ENCODE results near the gene SRGAP3. TPM values are rescaled to one million over a fixed set of nuclear protein-coding genes. Genes with fewer than 3 reads are reported as not detected.

The SRGAP3 gene
- total and polyA plus RNA-seq, 8 donors, result 5.1 to 28.9 (median 22.4) TPM

- peak; percentile 35 for ATAC-seq
- Histone ChIP-seq H3K36me3 (no peaks in the 10 kb centered on the region), H3K4me3 (peak overlapping the region; percentile 41 to 42), H3K9me3 (no peaks in the 10 kb centered on the region), H3K27me3 (peaks cover 0 to 7% of the 10 kb centered on the region in 2 donors), H3K4me1 (peaks cover 2 to 22% of the 10 kb centered on the region in 2 donors), H3K27ac (no peak overlapping the region)
- DNase-seq, result no peak
- intact Hi-C loops (cut with DNase I), result no loop called here
- no peak for TF ChIP-seq CTCF (IDR thresholded peaks at IDR 0.05)
Measured at GRCh38 chr3:9248522-9249271, 749 bp downstream of the SRGAP3 start.

- DNase-seq, result no peak
- ATAC-seq, result no peak
- Histone ChIP-seq H3K4me1 (peaks cover 2 to 22% of the 10 kb centered on the region in 2 donors), H3K4me3 (peak overlapping the region; percentile 41 to 42), H3K36me3 (no peaks in the 10 kb centered on the region), H3K27ac (no peak overlapping the region), H3K9me3 (no peaks in the 10 kb centered on the region), H3K27me3 (peaks cover 0 to 7% of the 10 kb centered on the region in 2 donors)
- no peak for TF ChIP-seq CTCF (IDR thresholded peaks at IDR 0.05)
- intact Hi-C loops (cut with DNase I), result no loop called here
Measured at GRCh38 chr3:9247941-9248521, 1.4 kb downstream of the SRGAP3 start.

- Histone ChIP-seq H3K9me3 (no peaks in the 10 kb centered on the region), H3K27ac (no peak overlapping the region), H3K27me3 (peaks cover 0 to 7% of the 10 kb centered on the region in 2 donors), H3K4me1 (peaks cover 2 to 22% of the 10 kb centered on the region in 2 donors), H3K36me3 (no peaks in the 10 kb centered on the region), H3K4me3 (no peak overlapping the region)
- DNase-seq (no peak), ATAC-seq (no peak)
- TF ChIP-seq CTCF (IDR thresholded peaks at IDR 0.05), result no peak
- intact Hi-C loops (cut with DNase I), result no loop called here
Measured at GRCh38 chr3:9247361-9247940, 2.0 kb downstream of the SRGAP3 start.

- intact Hi-C loops (cut with DNase I), result no loop called here
Measured at GRCh38 chr3:9246189-9246588, 3.3 kb downstream of the SRGAP3 start.

More at GRCh38 chr3:9246189-9246588, 3.3 kb downstream of the SRGAP3 start:
- Histone ChIP-seq H3K9me3 (no peaks in the 10 kb centered on the region), H3K4me1 (peaks cover 2 to 22% of the 10 kb centered on the region in 2 donors), H3K36me3 (no peaks in the 10 kb centered on the region), H3K27ac (no peak overlapping the region), H3K27me3 (peaks cover 0 to 7% of the 10 kb centered on the region in 2 donors), H3K4me3 (no peak overlapping the region)
- no peak for ATAC-seq
- no peak for DNase-seq
- no peak for TF ChIP-seq CTCF (IDR thresholded peaks at IDR 0.05)
